CD4-positive, alpha-beta memory T cell (primary cell): Measurements from ENCODE around the gene ZNF146. TPM values are rescaled to one million over a fixed set of nuclear protein-coding genes. Genes with fewer than 3 reads are reported as not detected.
"Not testable (repeated sequence)": the region's sequence is repeated elsewhere in the genome, so short reads cannot be mapped to it uniquely, and the experiment has no call there.

Source experiments
- CTCF ChIA-PET: fragments of 350-600 bp; sonication (Branson Sonifier 250); formaldehyde crosslinking; loops from one replicate; lab custom pipeline; 2021; ENCODE audit warnings: inconsistent platforms; ENCODE audit not compliant: partially characterized antibody; lab: Charles Lee
- POLR2A ChIA-PET: fragments of 350-600 bp; sonication (Branson Sonifier 250); formaldehyde crosslinking; loops from one replicate; lab custom pipeline; 2021; ENCODE audit not compliant: partially characterized antibody; lab: Charles Lee
- DNase-seq, 5 donors: peaks; one replicate each; pipeline versions ENCODE4 v3.0.0 to v3.0.0-alpha.2; 2020 to 2022; ENCODE audit warnings: mixed read lengths in 1 of 5
- H3K27ac ChIP-seq: one replicate; pipeline ENCODE4 v1.7.0; 2013; ENCODE audit warnings: low read depth, low read length
- H3K27me3 ChIP-seq: 2 replicates; pipeline ENCODE4 v1.7.0; 2013; ENCODE audit warnings: mild to moderate bottlenecking, low read length, moderate library complexity; ENCODE audit not compliant: insufficient read depth
- H3K36me3 ChIP-seq: 2 replicates; pipeline ENCODE4 v1.7.0; 2013; ENCODE audit warnings: mild to moderate bottlenecking, low read length, moderate library complexity; ENCODE audit not compliant: insufficient read depth
- H3K4me1 ChIP-seq: 2 replicates; pipeline ENCODE4 v1.7.0; 2013; ENCODE audit warnings: mild to moderate bottlenecking, low read length, moderate library complexity; ENCODE audit not compliant: insufficient read depth
- H3K4me3 ChIP-seq, 2 donors: one replicate each; pipeline ENCODE4 v1.7.0; 2013; ENCODE audit warnings: low read length in 2 of 2, mild to moderate bottlenecking in 1 of 2
- H3K9me3 ChIP-seq, 2 donors: one replicate each; pipeline ENCODE4 v1.7.0; 2013; ENCODE audit warnings: low read length in 2 of 2, control low read depth in 1 of 2; ENCODE audit not compliant: control insufficient read depth in 1 of 2
- H3K27ac Mint-ChIP-seq, 7 donors: one replicate each; pipeline ENCODE4 v1.8.0; 2020 to 2021; ENCODE audit warnings: mixed read lengths in 7 of 7, mild to moderate bottlenecking in 6 of 7, inconsistent platforms in 3 of 7, moderate library complexity in 3 of 7
- H3K27me3 Mint-ChIP-seq, 2 donors: one replicate each; pipeline ENCODE4 v1.8.0; 2020 to 2021; ENCODE audit warnings: mixed read lengths in 2 of 2
- H3K36me3 Mint-ChIP-seq, 2 donors: one replicate each; pipeline ENCODE4 v1.8.0; 2020 to 2021; ENCODE audit warnings: mixed read lengths in 2 of 2, inconsistent platforms in 1 of 2, mild to moderate bottlenecking in 1 of 2
- H3K4me1 Mint-ChIP-seq, 4 donors: one replicate each; pipeline ENCODE4 v1.8.0; 2020 to 2021; ENCODE audit warnings: mixed read lengths in 4 of 4, mild to moderate bottlenecking in 1 of 4
- H3K4me3 Mint-ChIP-seq, 8 donors: one replicate each; pipeline ENCODE4 v1.8.0; 2020 to 2021; ENCODE audit warnings: mixed read lengths in 8 of 8, mild to moderate bottlenecking in 7 of 8, moderate library complexity in 6 of 8, inconsistent platforms in 3 of 8
- H3K9me3 Mint-ChIP-seq, 8 donors: one replicate each; pipeline ENCODE4 v1.8.0; 2020 to 2021; ENCODE audit warnings: mixed read lengths in 8 of 8, mild to moderate bottlenecking in 5 of 8, inconsistent platforms in 3 of 8, moderate library complexity in 1 of 8
- intact Hi-C: fragments of 100-400 bp; cut with micrococcal nuclease; formaldehyde crosslinking; loops from one replicate; pipeline ENCODE4 v1.15.1; 2023
- polyA plus RNA-seq, 2 donors: library from polyadenylated mRNA; unstranded; fragments of 300-500 nt; fragmentation: Illumina TruSeq; gene quantifications; one replicate each; pipeline ENCODE4 v1.2.3, GENCODE V29; 2021
- total RNA-seq, 2 experiments: library from RNA; stranded (reverse); gene quantifications; one replicate each; pipeline ENCODE4 v1.2.3, GENCODE V29; 2021

The ZNF146 gene
- total RNA-seq = 10 to 100 TPM; 74.9 to 75.7 TPM
- polyA plus RNA-seq = 10 to 100 TPM; 39.1 to 84.9 TPM

DNA sequence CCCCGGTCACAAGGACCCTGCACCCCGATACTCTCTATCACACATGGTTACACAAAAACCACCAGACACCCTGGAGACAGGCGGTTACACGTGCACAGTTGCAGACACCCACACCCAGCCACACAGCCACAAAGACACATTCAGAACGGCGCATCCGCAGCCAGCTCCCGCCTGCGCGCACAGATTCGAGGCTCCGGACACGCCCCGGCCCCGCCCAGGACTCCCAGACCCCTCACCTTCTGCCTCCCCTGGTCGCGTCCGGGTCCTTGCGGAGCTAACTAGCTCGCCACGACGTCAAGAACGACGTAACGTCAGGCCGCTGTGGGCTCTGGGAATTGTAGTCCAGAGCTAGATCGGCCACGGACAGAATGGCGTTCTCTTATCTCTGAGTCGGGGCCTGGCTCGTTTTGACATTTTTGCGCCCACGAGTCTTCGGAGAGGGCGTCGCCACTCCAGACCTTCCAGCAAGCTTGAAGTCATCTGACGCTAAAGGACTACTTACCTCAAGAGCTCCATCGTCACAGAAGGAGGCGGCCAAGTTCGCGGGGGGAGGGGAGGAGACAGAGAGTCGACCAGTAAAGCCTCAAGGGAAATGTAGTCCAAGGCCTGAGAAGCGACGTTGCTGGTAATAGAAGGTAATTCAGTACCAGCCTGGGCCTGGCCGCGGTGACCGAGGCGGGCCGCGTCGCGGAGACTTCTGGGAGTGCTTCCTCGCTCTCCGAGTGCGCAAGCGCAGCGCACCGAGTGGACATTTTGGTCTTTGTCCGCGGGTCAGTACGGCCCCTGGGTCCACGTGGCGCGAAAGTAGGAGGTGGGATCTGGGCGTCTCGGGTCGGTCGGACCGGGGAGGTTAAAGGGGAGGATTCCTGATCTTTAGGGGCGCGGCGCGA lies at the start of gene ZNF146, which contains the start of gene ZNF565:
Gene ZNF146, plus strand, starts transcription at position 721 of the 890 bp plus-strand sequence. CDS start 21,335 bp downstream, outside the sequence.
Gene ZNF565, minus strand, starts transcription at position 280 of the 890 bp plus-strand sequence. CDS start 12,680 bp downstream, outside the sequence.
- peaks cover 7% of the 10 kb centered on the region for H3K36me3 ChIP-seq
- peak within 1 kb of the TSS; percentile 96 for H3K27ac ChIP-seq
- H3K4me1 Mint-ChIP-seq = peaks cover 15 to 26% (median 17%) of the 10 kb centered on the region in 4 donors
- H3K9me3 ChIP-seq = no peaks in the 10 kb centered on the region
- H3K27ac Mint-ChIP-seq = no peak within 1 kb of the TSS
- peak within 1 kb of the TSS; percentile 76 to 98 for H3K4me3 ChIP-seq
- CTCF ChIA-PET = interaction anchor here (1.2 to 1.4 kb wide), 3 partner anchors 11 to 275 kb away, joined by 3 to 7 read pairs (median 4); partner anchors contain the start of gene ZNF566
- no peak within 1 kb of the TSS for H3K4me3 Mint-ChIP-seq
- peaks cover 8 to 11% of the 10 kb centered on the region in 2 donors for H3K36me3 Mint-ChIP-seq
- peaks cover 35% of the 10 kb centered on the region for H3K4me1 ChIP-seq
- intact Hi-C loops = loop anchor here (1.0 to 10.0 kb wide), 16 partner anchors 74 to 1692 kb away; partner anchors contain the start of genes CAPNS1, SIPA1L3, THAP8 and WDR62
- H3K27me3 ChIP-seq = no peaks in the 10 kb centered on the region
- H3K9me3 Mint-ChIP-seq = no peaks in the 10 kb centered on the region
- POLR2A ChIA-PET = interaction anchor here (0.6 to 2.3 kb wide), 35 partner anchors 10 to 1441 kb away, joined by 3 to 29 read pairs (median 5); partner anchors contain the start of genes ALKBH6, CAPNS1, GRAMD1A and LIN37
- no peaks in the 10 kb centered on the region for H3K27me3 Mint-ChIP-seq
- DNase-seq = peak; percentile 96 to 98 (median 97)

DNA sequence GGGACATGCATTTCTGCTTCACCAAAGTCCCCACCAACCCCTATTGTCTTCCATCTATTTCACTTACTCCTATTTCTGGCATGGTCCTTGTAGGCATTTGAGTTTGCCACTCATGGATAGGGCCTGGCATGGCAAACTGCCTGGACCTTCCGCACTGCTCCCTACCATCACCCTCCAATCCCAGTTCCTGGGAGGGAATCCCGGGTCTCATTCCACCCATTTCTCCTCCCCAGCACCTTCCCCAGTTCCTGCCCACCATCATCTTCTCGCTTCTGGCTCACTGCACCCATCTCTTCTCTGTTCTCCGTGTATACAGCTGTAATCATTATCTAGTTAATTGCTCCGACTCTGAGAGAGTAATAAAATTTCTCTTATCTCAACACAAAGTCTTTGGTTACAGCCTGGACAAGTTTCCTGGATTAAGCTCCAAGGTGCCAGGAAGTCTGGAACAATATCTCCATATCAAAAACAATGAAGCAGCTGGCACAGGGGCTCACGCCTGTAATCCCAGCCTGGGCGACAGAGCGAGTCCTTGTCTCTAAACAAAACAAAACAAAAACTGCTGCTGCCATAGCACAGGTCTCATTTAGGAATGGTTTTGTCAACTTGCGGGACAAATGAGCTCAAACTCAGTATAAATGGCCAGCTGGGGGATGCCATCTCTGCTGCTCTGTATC lies 45.7 kb upstream of the ZNF146 start:
- Histone ChIP-seq H3K9me3 (no peaks in the 10 kb centered on the region), H3K36me3 (no peaks in the 10 kb centered on the region), H3K27ac (no peak overlapping the region), H3K27me3 (no peaks in the 10 kb centered on the region), H3K4me1 (peaks cover 3% of the 10 kb centered on the region), H3K4me3 (no peak overlapping the region)
- ChIA-PET POLR2A (interaction anchor here (0.6 to 2.8 kb wide), 3 partner anchors 17 to 42 kb away, joined by 3 to 18 read pairs (median 11); partner anchors contain the start of gene CAPNS1), CTCF (interaction anchor here (0.7 to 12.7 kb wide), 10 partner anchors 10 to 288 kb away, joined by 3 to 215 read pairs (median 4); no protein-coding TSS in a partner anchor)
- Mint-ChIP-seq H3K27ac (peak overlapping the region in 3 of 7 donors; percentile 5 to 80 (median 70)), H3K4me3 (no peak overlapping the region), H3K9me3 (no peaks in the 10 kb centered on the region), H3K36me3 (peaks cover 0 to 2% of the 10 kb centered on the region in 2 donors), H3K4me1 (peaks cover 3 to 5% (median 4%) of the 10 kb centered on the region in 4 donors), H3K27me3 (no peaks in the 10 kb centered on the region)
- intact Hi-C loops = no loop called here
- no peak for DNase-seq

DNA sequence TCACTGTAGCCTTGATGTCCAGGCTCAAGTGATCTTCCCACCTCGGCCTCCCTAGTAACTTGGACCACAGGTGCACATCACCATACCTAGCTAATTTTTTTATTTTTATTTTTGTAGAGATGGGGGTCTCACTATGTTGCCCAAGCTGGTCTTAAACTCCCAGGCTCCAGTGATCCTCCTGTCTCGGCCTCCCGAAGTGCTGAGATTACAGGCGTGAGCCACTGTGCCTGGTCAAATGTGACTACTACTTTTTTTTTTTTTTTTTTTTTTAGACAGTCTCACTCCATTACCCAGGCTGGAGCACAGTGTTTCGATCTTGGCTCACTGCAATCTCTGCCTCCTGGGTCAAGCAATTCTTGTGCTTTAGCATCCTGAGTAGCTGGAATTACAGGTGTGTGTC lies 42.1 kb upstream of the ZNF146 start:
- H3K27ac ChIP-seq = no peak overlapping the region
- H3K4me3 Mint-ChIP-seq = no peak overlapping the region
- H3K36me3 Mint-ChIP-seq = no peaks in the 10 kb centered on the region
- H3K36me3 ChIP-seq = no peaks in the 10 kb centered on the region
- CTCF ChIA-PET = interaction anchor here (1.3 to 12.7 kb wide), 2 partner anchors 45 to 89 kb away, joined by 3 to 215 read pairs; no protein-coding TSS in a partner anchor
- no peaks in the 10 kb centered on the region for H3K27me3 ChIP-seq
- H3K4me3 ChIP-seq = no peak overlapping the region
- peaks cover 3% of the 10 kb centered on the region for H3K4me1 ChIP-seq
- intact Hi-C loops = loop anchor here (5.0 kb wide), 1 partner anchor 291 kb away; no protein-coding TSS in a partner anchor
- no peaks in the 10 kb centered on the region for H3K27me3 Mint-ChIP-seq
- no peak for DNase-seq
- no peaks in the 10 kb centered on the region for H3K9me3 ChIP-seq
- POLR2A ChIA-PET = interaction anchor here (2.7 kb wide), 1 partner anchor 45 kb away, joined by 12 read pairs; no protein-coding TSS in a partner anchor
- H3K9me3 Mint-ChIP-seq = no peaks in the 10 kb centered on the region
- H3K27ac Mint-ChIP-seq = no peak overlapping the region
- peaks cover 3 to 5% (median 4%) of the 10 kb centered on the region in 4 donors for H3K4me1 Mint-ChIP-seq

DNA sequence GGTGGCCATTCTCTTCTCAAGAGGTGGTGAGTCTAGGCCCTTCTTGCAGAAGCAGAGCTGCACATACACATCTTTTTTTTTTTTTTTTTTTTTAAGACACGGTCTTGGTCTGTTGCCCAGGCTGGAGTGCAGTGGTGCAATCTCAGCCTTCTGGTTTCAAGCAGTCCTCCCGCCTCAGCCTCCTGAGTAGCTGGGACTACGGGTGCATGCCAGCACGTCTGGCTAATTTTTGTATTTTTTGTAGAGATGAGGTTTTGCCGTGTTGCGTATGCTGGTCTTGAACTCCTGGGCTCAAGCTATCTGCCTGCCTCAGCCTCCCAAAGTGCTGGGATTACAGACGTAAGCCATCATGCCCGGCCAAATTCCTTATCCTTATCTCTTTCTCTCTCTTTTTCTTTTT lies 41.1 kb upstream of the ZNF146 start:
- intact Hi-C loops = loop anchor here (5.0 kb wide), 1 partner anchor 292 kb away; no protein-coding TSS in a partner anchor
- ChIA-PET POLR2A (interaction anchor here (2.7 kb wide), 1 partner anchor 46 kb away, joined by 12 read pairs; no protein-coding TSS in a partner anchor), CTCF (interaction anchor here (12.7 kb wide), 1 partner anchor 46 kb away, joined by 215 read pairs; no protein-coding TSS in a partner anchor)
- not testable (repeated sequence) for H3K36me3 Mint-ChIP-seq, H3K4me1 ChIP-seq, H3K4me3 ChIP-seq, H3K4me3 Mint-ChIP-seq, H3K27me3 ChIP-seq, H3K36me3 ChIP-seq, DNase-seq, H3K9me3 Mint-ChIP-seq, H3K27ac ChIP-seq, H3K4me1 Mint-ChIP-seq, H3K27me3 Mint-ChIP-seq, H3K9me3 ChIP-seq
- H3K27ac Mint-ChIP-seq = peak overlapping the region in 1 of 7 donors; percentile 56

DNA sequence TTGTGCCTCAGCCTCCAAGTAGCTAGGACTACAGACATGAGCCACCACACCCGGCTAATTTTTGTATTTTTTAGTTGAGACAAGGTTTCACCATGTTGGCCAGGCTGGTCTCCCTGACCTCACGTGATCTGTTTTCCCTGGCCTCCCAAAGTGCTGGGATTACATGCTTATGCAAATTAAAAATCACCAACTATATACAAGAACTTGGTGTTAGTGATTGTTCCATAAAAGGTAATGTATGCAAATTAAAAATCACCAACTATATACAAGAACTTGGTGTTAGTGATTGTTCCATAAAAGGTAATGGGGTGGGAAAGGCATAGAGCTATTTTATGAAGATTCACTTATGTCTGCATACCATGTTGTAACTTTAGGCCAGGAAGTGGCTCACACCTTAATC lies 35.8 kb upstream of the ZNF146 start:
- H3K4me3 Mint-ChIP-seq, H3K27ac ChIP-seq, H3K4me3 ChIP-seq, DNase-seq, POLR2A ChIA-PET, H3K4me1 ChIP-seq, intact Hi-C loops, H3K27me3 Mint-ChIP-seq, H3K9me3 Mint-ChIP-seq, H3K27me3 ChIP-seq, H3K9me3 ChIP-seq, H3K4me1 Mint-ChIP-seq: not testable (repeated sequence)
- Mint-ChIP-seq H3K27ac (peak overlapping the region in 1 of 7 donors; percentile 29), H3K36me3 (peaks cover 10 to 11% of the 10 kb centered on the region in 2 donors)
- peaks cover 12% of the 10 kb centered on the region for H3K36me3 ChIP-seq
- CTCF ChIA-PET = interaction anchor here (1.2 to 1.6 kb wide), 2 partner anchors 9 to 51 kb away, joined by 3 to 6 read pairs; no protein-coding TSS in a partner anchor

DNA sequence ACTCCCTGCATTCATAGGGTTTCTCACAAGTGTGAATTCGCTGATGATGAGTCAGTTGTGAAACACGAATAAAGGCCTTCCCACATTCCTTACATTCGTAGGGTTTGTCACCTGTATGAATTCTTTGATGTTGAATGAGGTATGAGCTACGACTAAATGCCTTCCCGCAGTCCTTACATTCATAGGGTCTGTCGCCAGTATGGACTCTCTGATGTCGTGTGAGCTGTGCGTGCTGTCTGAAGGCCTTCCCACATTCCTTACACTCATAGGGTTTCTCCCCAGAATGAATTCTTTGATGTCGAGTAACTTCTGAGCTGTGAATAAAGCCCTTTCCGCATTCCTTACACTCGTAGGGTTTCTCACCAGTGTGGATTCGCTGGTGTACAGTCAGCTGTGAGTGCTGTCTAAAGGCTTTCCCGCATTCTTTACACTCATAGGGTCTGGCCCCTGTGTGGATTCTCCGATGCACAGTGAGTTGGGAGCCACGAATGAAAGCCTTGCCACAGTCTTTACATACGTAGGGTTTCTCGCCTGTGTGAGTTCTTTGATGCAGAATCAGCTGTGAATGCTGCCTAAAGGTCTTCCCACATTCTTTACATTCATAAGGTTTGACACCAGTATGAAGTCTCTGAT lies 32.2 kb upstream of the ZNF146 start:
- Histone ChIP-seq H3K9me3 (no peaks in the 10 kb centered on the region), H3K27ac (no peak overlapping the region), H3K4me3 (no peak overlapping the region), H3K27me3 (no peaks in the 10 kb centered on the region), H3K36me3 (peaks cover 12% of the 10 kb centered on the region), H3K4me1 (no peaks in the 10 kb centered on the region)
- no peak for DNase-seq
- H3K27ac Mint-ChIP-seq = no peak overlapping the region
- no peak overlapping the region for H3K4me3 Mint-ChIP-seq
- H3K4me1 Mint-ChIP-seq = peaks cover 0 to 1% (median 0%) of the 10 kb centered on the region in 4 donors
- no peaks in the 10 kb centered on the region for H3K27me3 Mint-ChIP-seq
- peaks cover 10 to 11% of the 10 kb centered on the region in 2 donors for H3K36me3 Mint-ChIP-seq
- H3K9me3 Mint-ChIP-seq = no peaks in the 10 kb centered on the region
- intact Hi-C loops = no loop called here
- POLR2A ChIA-PET = no interaction called here
- CTCF ChIA-PET = no interaction called here
